Activated CD8-positive, alpha-beta memory T cell treated with anti-CD3 and anti-CD28 coated beads, Interleukin-2, amount 10 ng/mL, durations not matched to agents 7 days and 5 days (primary cell): ENCODE measurements around the gene FSTL4. TPM values are rescaled to one million over a fixed set of nuclear protein-coding genes. Genes with fewer than 3 reads are reported as not detected.

Experiments
- ATAC-seq: fragments of 150-1000 bp; cut with Tn5 transposase; one replicate; pipeline ENCODE4 v1.10.0; 2021; ENCODE audit warnings: moderate library complexity
- CTCF ChIA-PET: fragments of 350-600 bp; sonication (Branson Sonifier 250); formaldehyde crosslinking; loops from one replicate; lab custom pipeline; 2021; ENCODE audit warnings: antibody characterized with exemption; lab: Charles Lee
- DNase-seq: peaks from one replicate; pipeline ENCODE4 v3.0.0-alpha.2; 2020
- H3K27ac Mint-ChIP-seq: one replicate; pipeline ENCODE4 v1.8.0; 2021; ENCODE audit warnings: mild to moderate bottlenecking, mixed read lengths
- H3K27me3 Mint-ChIP-seq: one replicate; pipeline ENCODE4 v1.8.0; 2021; ENCODE audit warnings: mixed read lengths
- H3K36me3 Mint-ChIP-seq: one replicate; pipeline ENCODE4 v1.8.0; 2021; ENCODE audit warnings: mild to moderate bottlenecking, mixed read lengths
- H3K4me1 Mint-ChIP-seq: one replicate; pipeline ENCODE4 v1.8.0; 2021; ENCODE audit warnings: mixed read lengths
- H3K4me3 Mint-ChIP-seq: one replicate; pipeline ENCODE4 v1.8.0; 2021; ENCODE audit warnings: mild to moderate bottlenecking, moderate library complexity, mixed read lengths
- H3K9me3 Mint-ChIP-seq: one replicate; pipeline ENCODE4 v1.8.0; 2022; ENCODE audit warnings: low read depth, mixed read lengths
- total RNA-seq, 2 experiments: library from RNA; stranded (reverse); gene quantifications; one replicate each; pipeline ENCODE4 v1.2.3, GENCODE V29; 2021

The FSTL4 gene
- total RNA-seq, 2 experiments from 2014 or later: not detected

- Mint-ChIP-seq H3K9me3 (no peaks in the 10 kb centered on the region), H3K27me3 (peaks cover 15% of the 10 kb centered on the region), H3K4me1 (no peaks in the 10 kb centered on the region), H3K36me3 (no peaks in the 10 kb centered on the region), H3K4me3 (no peak overlapping the region), H3K27ac (no peak overlapping the region)
- CTCF ChIA-PET: interaction anchor here (0.7 kb wide), 1 partner anchor 54 kb away, joined by 3 read pairs; no protein-coding TSS in a partner anchor
- DNase-seq: peak; percentile 12
- ATAC-seq: no peak
Measured at GRCh38 chr5:133203317-133204305, 408.7 kb downstream of the FSTL4 start.

DNA sequence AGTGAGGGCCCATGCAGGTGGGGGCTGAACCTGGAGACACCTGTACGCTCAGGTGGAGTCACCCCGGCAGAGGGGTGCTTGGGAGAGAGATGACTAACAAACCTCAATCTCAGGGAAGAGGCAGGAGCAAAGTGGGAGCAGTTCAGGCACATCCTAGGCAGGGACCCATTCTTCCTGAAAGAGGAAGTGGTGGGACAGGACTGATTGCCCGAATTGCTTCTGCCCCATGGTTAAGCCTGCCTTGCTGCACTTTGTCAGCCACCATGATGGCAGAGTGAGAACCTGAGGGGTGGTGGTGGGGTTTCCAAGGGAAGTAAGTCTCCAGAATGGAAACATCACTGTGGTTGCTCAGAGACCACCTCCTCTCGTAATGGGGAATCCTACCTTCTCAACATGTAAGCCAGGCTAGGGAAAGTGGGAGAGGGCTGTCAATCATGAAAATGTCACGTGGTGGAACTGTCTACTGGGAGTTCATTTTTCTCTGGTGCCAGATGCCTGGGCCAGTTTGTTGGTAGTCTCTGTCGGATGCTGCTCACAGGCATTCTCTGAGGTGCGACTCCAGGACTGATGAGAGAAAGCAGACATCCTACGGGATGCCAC is 410.2 kb downstream of the FSTL4 start:
- H3K9me3 Mint-ChIP-seq: no peaks in the 10 kb centered on the region
- ATAC-seq (no peak), DNase-seq (peak; percentile 30)
- CTCF ChIA-PET: no interaction called here
- H3K4me3 Mint-ChIP-seq: no peak overlapping the region
- peaks cover 7% of the 10 kb centered on the region for H3K27me3 Mint-ChIP-seq
- no peaks in the 10 kb centered on the region for H3K36me3 Mint-ChIP-seq
- no peaks in the 10 kb centered on the region for H3K4me1 Mint-ChIP-seq
- no peak overlapping the region for H3K27ac Mint-ChIP-seq

GRCh38 chr5:133201310-133201709 is 411.0 kb downstream of the FSTL4 start:
- Mint-ChIP-seq H3K27ac (no peak overlapping the region), H3K27me3 (peaks cover 2% of the 10 kb centered on the region), H3K36me3 (no peaks in the 10 kb centered on the region), H3K9me3 (no peaks in the 10 kb centered on the region), H3K4me3 (no peak overlapping the region), H3K4me1 (no peaks in the 10 kb centered on the region)
- CTCF ChIA-PET: no interaction called here
- ATAC-seq: no peak
- peak; percentile 15 for DNase-seq

DNA sequence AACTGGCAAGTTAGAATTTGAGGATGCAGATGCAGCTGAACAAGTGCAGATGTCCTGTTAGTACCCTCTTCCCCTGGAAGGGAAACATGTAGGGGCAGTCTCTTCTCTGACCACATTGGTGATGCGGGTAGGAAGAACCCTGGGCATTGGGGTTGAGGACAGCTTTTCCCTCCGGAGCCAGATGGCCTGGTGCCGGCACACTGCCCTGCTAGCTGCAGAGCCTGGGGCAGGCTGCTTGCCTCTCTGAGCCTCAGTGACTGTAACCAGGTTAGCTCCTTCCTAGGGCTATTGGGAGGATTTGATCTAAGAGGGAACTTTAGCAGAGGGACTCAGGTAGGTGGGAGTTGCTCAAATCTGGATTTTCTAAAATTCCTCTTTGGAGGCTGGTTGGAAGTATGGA is 412.1 kb downstream of the FSTL4 start:
- H3K27me3 Mint-ChIP-seq: peaks cover 4% of the 10 kb centered on the region
- no peak overlapping the region for H3K4me3 Mint-ChIP-seq
- H3K4me1 Mint-ChIP-seq: no peaks in the 10 kb centered on the region
- CTCF ChIA-PET: interaction anchor here (0.6 kb wide), 1 partner anchor 1612 kb away, joined by 5 read pairs; no protein-coding TSS in a partner anchor
- no peak overlapping the region for H3K27ac Mint-ChIP-seq
- no peaks in the 10 kb centered on the region for H3K36me3 Mint-ChIP-seq
- peak; percentile 9 for DNase-seq
- H3K9me3 Mint-ChIP-seq: no peaks in the 10 kb centered on the region
- no peak for ATAC-seq

DNA sequence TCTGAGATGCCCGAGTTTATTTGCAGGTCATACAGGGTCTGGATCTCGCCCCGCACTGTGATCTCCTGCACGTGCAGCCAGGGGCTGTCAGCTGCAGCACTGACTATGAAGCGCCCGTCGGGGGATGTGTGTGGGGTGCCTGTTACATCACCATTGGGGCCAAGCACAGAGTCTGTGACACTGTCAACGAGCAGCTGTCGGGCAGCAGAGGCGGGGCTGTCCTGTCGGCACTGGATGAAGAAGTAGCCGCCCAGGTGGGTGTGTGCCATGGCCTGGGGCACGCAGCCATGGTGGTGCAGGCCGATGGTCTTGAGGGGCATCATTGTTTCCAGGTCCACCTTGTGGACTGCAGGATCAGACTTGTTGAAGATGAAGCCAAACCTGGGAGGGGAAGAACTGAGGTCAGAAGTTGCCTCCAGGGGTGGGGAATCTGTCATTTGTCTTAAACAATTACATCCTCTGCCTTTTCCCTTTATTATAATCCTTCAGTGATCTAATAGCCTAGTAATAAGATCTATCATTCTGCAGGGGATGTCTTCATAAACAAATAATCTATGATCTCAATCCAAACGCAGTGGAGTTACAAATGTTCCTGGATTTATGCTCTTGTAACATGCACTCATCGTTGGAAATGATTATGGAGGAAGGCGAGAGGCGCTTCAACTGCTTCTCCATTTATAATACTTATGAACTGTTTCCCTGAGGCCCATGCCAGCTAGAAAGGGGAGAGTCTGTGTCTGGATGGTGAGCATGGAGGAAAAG is 412.7 kb downstream of the FSTL4 start:
- ATAC-seq (no peak), DNase-seq (peak; percentile 14)
- Mint-ChIP-seq H3K9me3 (no peaks in the 10 kb centered on the region), H3K36me3 (no peaks in the 10 kb centered on the region), H3K27me3 (peaks cover 10% of the 10 kb centered on the region), H3K27ac (no peak overlapping the region), H3K4me1 (no peaks in the 10 kb centered on the region), H3K4me3 (no peak overlapping the region)
- CTCF ChIA-PET: no interaction called here

DNA sequence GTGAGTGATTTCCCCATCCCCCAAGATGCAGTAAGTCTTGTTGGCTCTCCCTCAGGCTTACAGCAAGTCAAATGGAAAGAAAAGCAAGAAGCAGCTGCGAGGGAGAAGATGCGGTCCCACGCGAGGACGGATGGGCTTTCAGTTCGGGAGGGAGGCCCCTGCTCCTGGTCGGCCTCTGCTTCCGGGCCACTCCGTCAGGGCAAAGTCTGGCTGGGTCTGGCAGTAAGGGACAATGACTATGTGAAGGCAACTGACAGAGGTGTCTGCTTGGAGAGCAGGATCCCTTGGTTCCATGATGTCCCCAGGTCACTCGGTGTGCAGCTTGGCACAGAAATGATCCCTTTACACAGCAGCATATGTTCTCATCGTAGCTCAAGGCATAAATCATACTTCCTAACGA is 413.8 kb downstream of the FSTL4 start:
- ATAC-seq: no peak
- DNase-seq: no peak
- H3K36me3 Mint-ChIP-seq: no peaks in the 10 kb centered on the region
- H3K9me3 Mint-ChIP-seq: no peaks in the 10 kb centered on the region
- CTCF ChIA-PET: no interaction called here
- H3K27me3 Mint-ChIP-seq: peaks cover 10% of the 10 kb centered on the region
- H3K27ac Mint-ChIP-seq: no peak overlapping the region
- H3K4me3 Mint-ChIP-seq: no peak overlapping the region
- no peaks in the 10 kb centered on the region for H3K4me1 Mint-ChIP-seq

GRCh38 chr5:133196441-133197085 is 415.8 kb downstream of the FSTL4 start:
- ATAC-seq: no peak
- Mint-ChIP-seq H3K36me3 (no peaks in the 10 kb centered on the region), H3K27me3 (peaks cover 10% of the 10 kb centered on the region), H3K27ac (no peak overlapping the region), H3K4me1 (no peaks in the 10 kb centered on the region), H3K4me3 (no peak overlapping the region), H3K9me3 (no peaks in the 10 kb centered on the region)
- no peak for DNase-seq
- CTCF ChIA-PET: no interaction called here

- CTCF ChIA-PET: no interaction called here
- no peak for DNase-seq
- H3K4me3 Mint-ChIP-seq: no peak overlapping the region
Measured at GRCh38 chr5:133195250-133195649, 417.1 kb downstream of the FSTL4 start.

GRCh38 chr5:133193794-133194193 is 418.5 kb downstream of the FSTL4 start:
- DNase-seq: no peak
- CTCF ChIA-PET: no interaction called here
- no peak overlapping the region for H3K4me3 Mint-ChIP-seq
- no peaks in the 10 kb centered on the region for H3K9me3 Mint-ChIP-seq
- H3K27me3 Mint-ChIP-seq: peaks cover 8% of the 10 kb centered on the region
- H3K4me1 Mint-ChIP-seq: no peaks in the 10 kb centered on the region
- no peaks in the 10 kb centered on the region for H3K36me3 Mint-ChIP-seq
- no peak for ATAC-seq
- H3K27ac Mint-ChIP-seq: no peak overlapping the region

More at GRCh38 chr5:133195250-133195649, 417.1 kb downstream of the FSTL4 start:
- no peaks in the 10 kb centered on the region for H3K36me3 Mint-ChIP-seq
- no peak for ATAC-seq
- H3K4me1 Mint-ChIP-seq: no peaks in the 10 kb centered on the region
- peaks cover 7% of the 10 kb centered on the region for H3K27me3 Mint-ChIP-seq
- no peaks in the 10 kb centered on the region for H3K9me3 Mint-ChIP-seq
- H3K27ac Mint-ChIP-seq: no peak overlapping the region

GRCh38 chr5:133192716-133193115 is 419.6 kb downstream of the FSTL4 start:
- no peak for DNase-seq
- no peaks in the 10 kb centered on the region for H3K9me3 Mint-ChIP-seq
- H3K36me3 Mint-ChIP-seq: no peaks in the 10 kb centered on the region
- CTCF ChIA-PET: interaction anchor here (2.5 kb wide), 1 partner anchor 80 kb away, joined by 5 read pairs; no protein-coding TSS in a partner anchor
- no peak for ATAC-seq
- H3K4me1 Mint-ChIP-seq: no peaks in the 10 kb centered on the region
- H3K27me3 Mint-ChIP-seq: peaks cover 17% of the 10 kb centered on the region
- no peak overlapping the region for H3K27ac Mint-ChIP-seq
- no peak overlapping the region for H3K4me3 Mint-ChIP-seq

- Mint-ChIP-seq H3K4me3 (no peak overlapping the region), H3K27ac (no peak overlapping the region), H3K9me3 (no peaks in the 10 kb centered on the region), H3K36me3 (no peaks in the 10 kb centered on the region), H3K27me3 (peaks cover 12% of the 10 kb centered on the region), H3K4me1 (no peaks in the 10 kb centered on the region)
- ATAC-seq (no peak), DNase-seq (no peak)
- CTCF ChIA-PET: no interaction called here
Measured at GRCh38 chr5:133189881-133190280, 422.5 kb downstream of the FSTL4 start.

DNA sequence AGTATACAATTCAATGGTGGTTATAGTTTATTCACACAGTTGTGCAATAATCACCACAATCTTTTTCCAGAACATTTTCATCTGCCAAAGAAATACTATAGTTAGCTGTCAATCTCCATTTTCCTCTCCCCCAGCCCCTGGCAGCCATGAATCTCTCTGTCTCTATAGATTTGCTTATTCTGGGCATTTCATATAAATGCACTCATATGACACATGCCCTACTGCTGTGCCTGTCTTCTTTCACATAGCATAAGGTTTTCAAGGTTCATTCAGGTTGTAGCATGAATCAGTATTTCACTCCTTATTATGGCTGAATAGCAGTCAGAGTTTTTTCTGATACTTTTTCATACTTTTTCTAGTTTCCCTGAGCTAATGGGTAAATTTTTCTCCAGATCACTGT is 432.9 kb downstream of the FSTL4 start:
- H3K36me3 Mint-ChIP-seq: no peaks in the 10 kb centered on the region
- peaks cover 5% of the 10 kb centered on the region for H3K27me3 Mint-ChIP-seq
- no peak overlapping the region for H3K4me3 Mint-ChIP-seq
- no peaks in the 10 kb centered on the region for H3K9me3 Mint-ChIP-seq
- H3K4me1 Mint-ChIP-seq: no peaks in the 10 kb centered on the region
- no peak overlapping the region for H3K27ac Mint-ChIP-seq
- ATAC-seq (no peak), DNase-seq (no peak)
- CTCF ChIA-PET: no interaction called here
